Measurements from ENCODE around the gene LSR.

The LSR gene

GRCh38 chr19:35290381-35291127 is 41.8 kb downstream of the LSR start (continued):
- TF ChIP-seq KLF9 (tag by site-specific recombination; IDR thresholded peaks at IDR 0.05; ENCODE audit: low read depth) (no peak), PATZ1 (tag by site-specific recombination; IDR thresholded peaks at IDR 0.05) (no peak), ZNF544 (tag by site-specific recombination; IDR thresholded peaks at IDR 0.05) (no peak), GLI2 (tag by site-specific recombination; IDR thresholded peaks at IDR 0.05; ENCODE audit: borderline replicate concordance, low read depth) (no peak), ZBTB10 (tag by site-specific recombination; IDR thresholded peaks at IDR 0.05) (no peak), GLI4 (tag by site-specific recombination; IDR thresholded peaks at IDR 0.05) (no peak), ZBTB44 (tag by site-specific recombination; IDR thresholded peaks at IDR 0.05) (no peak), ZBTB1 (tag by site-specific recombination; IDR thresholded peaks at IDR 0.05) (no peak), ZSCAN23 (tag by site-specific recombination; IDR thresholded peaks at IDR 0.05) (no peak), ZFP69B (tag by site-specific recombination; IDR thresholded peaks at IDR 0.05) (no peak), GLIS1 (tag by site-specific recombination; IDR thresholded peaks at IDR 0.05) (peak; percentile 21; the same call in 1 of the 2 replicates), ZFP3 (tag by site-specific recombination; IDR thresholded peaks at IDR 0.05; ENCODE audit: low read depth) (no peak), HOXD13 (CRISPR knock-in tag; IDR thresholded peaks at IDR 0.05; ENCODE audit: borderline replicate concordance) (no peak), ZNF776 (tag by site-specific recombination; IDR thresholded peaks at IDR 0.05; ENCODE audit: borderline replicate concordance) (no peak), ZNF510 (tag by site-specific recombination; IDR thresholded peaks at IDR 0.05; ENCODE audit: insufficient replicate concordance) (no peak), SETDB1 (IDR thresholded peaks at IDR 0.05; ENCODE audit: insufficient read length, low read length) (no peak), ZNF677 (tag by site-specific recombination; IDR thresholded peaks at IDR 0.05) (no peak), ZNF18 (tag by site-specific recombination; IDR thresholded peaks at IDR 0.05) (peak; percentile 95), ZNF660 (tag by site-specific recombination; IDR thresholded peaks at IDR 0.05) (no peak), ZNF777 (tag by site-specific recombination; IDR thresholded peaks at IDR 0.05; ENCODE audit: borderline replicate concordance) (no peak), ZNF596 (tag by site-specific recombination; IDR thresholded peaks at IDR 0.05) (no peak), ZNF621 (tag by site-specific recombination; IDR thresholded peaks at IDR 0.05) (no peak), ZNF473 (tag by site-specific recombination; IDR thresholded peaks at IDR 0.05) (no peak), ZNF23 (tag by site-specific recombination; IDR thresholded peaks at IDR 0.05; ENCODE audit: borderline replicate concordance) (no peak), KLF1 (tag by site-specific recombination; IDR thresholded peaks at IDR 0.05) (peak; percentile 45), SCRT2 (tag by site-specific recombination; IDR thresholded peaks at IDR 0.05) (peak; percentile 62; the same call in 1 of the 2 replicates), ZBTB17 (tag by site-specific recombination; IDR thresholded peaks at IDR 0.05) (no peak), ZNF561 (tag by site-specific recombination; IDR thresholded peaks at IDR 0.05; ENCODE audit: borderline replicate concordance) (no peak), ZNF341 (tag by site-specific recombination; IDR thresholded peaks at IDR 0.05; ENCODE audit: low read depth) (peak; percentile 79; the same call in 1 of the 2 replicates), ZNF121 (tag by site-specific recombination; IDR thresholded peaks at IDR 0.05) (no peak), ZNF837 (tag by site-specific recombination; IDR thresholded peaks at IDR 0.05) (no peak), ZNF394 (tag by site-specific recombination; IDR thresholded peaks at IDR 0.05; ENCODE audit: borderline replicate concordance) (no peak)
